ENCODE measurements around the gene WEE2. TPM values are rescaled to one million over a fixed set of nuclear protein-coding genes. Genes with fewer than 3 reads are reported as not detected.

WEE2 gene
- total and polyA plus RNA-seq, 9 of the 15 experiments (the other 6 are each of a cell fraction or from before 2014, with no cell fraction given): not detected

DNA sequence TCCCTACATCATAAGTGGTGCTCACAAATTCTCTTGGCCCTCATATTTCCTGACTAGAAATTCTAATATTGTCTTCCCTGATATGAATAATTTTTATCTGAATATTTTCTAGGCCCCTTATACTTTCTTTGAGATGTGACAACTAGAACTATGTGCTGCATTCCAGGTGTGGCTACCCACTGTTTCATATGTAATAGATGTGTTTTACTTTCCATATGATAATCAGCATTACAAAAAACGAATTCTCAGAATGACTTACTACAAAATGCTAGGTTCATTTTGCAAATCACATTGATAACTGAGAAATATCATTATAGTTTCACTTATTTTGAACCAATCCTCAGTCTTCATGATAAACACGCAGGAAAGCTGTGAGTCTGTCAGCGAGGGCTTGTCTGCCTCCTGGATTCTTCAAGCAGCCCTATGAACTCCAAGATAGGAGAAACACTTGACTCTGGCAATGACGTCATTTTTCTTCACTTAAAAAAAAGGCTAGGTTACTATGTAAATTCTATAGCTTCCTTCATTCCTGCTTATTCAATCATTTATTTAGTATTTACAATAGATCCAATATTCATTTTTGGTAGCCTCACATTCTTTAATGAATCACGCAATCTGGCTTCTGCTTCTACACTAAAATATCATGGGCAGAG, 4.6 kb downstream of the WEE2 start:
- Histone ChIP-seq H3K4me2 (ENCODE audit: insufficient read depth, low read length) (no peak overlapping the region), H3K4me3 (no peak overlapping the region), H3K9me1 (ENCODE audit: control insufficient read depth, insufficient read depth, low read length) (no peaks in the 10 kb centered on the region), H3K9ac (ENCODE audit: insufficient read depth in 1 of 2, low read depth in 2 of 2, low read length in 2 of 2) (no peak overlapping the region), H3K79me2 (ENCODE audit: control insufficient read depth, insufficient read depth, low read length) (no peaks in the 10 kb centered on the region), H3K36me3 (ENCODE audit: control insufficient read depth, insufficient read depth, low read length) (no peaks in the 10 kb centered on the region), H3K27ac (ENCODE audit: extremely low read depth, low read depth, low read length) (no peak overlapping the region), H3K27me3 (ENCODE audit: control insufficient read depth in 2 of 2, insufficient read depth in 2 of 2, low read length in 2 of 2) (peaks cover 8 to 13% of the 10 kb centered on the region in 2 experiments; a peak in 2 of 5 replicates), H2AFZ (ENCODE audit: low read depth, low read length) (no peak overlapping the region), H4K20me1 (replicated peaks; ENCODE audit: control insufficient read depth, insufficient read depth, low read length) (no peaks in the 10 kb centered on the region), H3K9me3 (replicated peaks; ENCODE audit: control insufficient read depth, insufficient read depth, low read depth, low read length) (no peaks in the 10 kb centered on the region), H3K4me1 (replicated peaks in 1 of 2; ENCODE audit: control insufficient read depth in 2 of 2, insufficient read depth in 2 of 2, low read length in 2 of 2) (no peaks in the 10 kb centered on the region)
- BruUV-seq (replicated peaks): no TSS peak
- ChIA-PET CTCF (ENCODE audit: low intra/inter-chr PET ratio) (no interaction called here), POLR2A (no interaction called here)
- in situ Hi-C loops (cut with MboI) (no loop called here), intact Hi-C loops (cut with micrococcal nuclease) (no loop called here)
- ATAC-seq (no peak), DNase-seq (ENCODE audit: extremely low read depth in 1 of 4, low spot score in 3 of 4) (no peak), FAIRE-seq (no peak)
- TF ChIP-seq JUND (IDR thresholded peaks at IDR 0.05; ENCODE audit: borderline replicate concordance, low read depth, low read length) (peak; percentile 38; the same call in 1 of the 2 replicates), JUND (tag; IDR thresholded peaks at IDR 0.05; ENCODE audit: borderline replicate concordance, low read depth, low read length) (peak; percentile 48; the same call in 1 of the 3 replicates), ATF1 (CRISPR knock-in tag; IDR thresholded peaks at IDR 0.05) (no peak), ATF1 (tag; IDR thresholded peaks at IDR 0.05) (0 out of 2 replicates have a peak, but pooled peaks have one; percentile 22), SMC3 (conservative IDR thresholded peaks at IDR 0.05; ENCODE audit: insufficient read depth, low read depth, low read length) (no peak), ATF7 (IDR thresholded peaks at IDR 0.05) (peak; percentile 92), FOXM1 (IDR thresholded peaks at IDR 0.05; ENCODE audit: low read depth) (no peak), FOXM1 (CRISPR knock-in tag; IDR thresholded peaks at IDR 0.05; ENCODE audit: low read depth) (no peak), SP1 (CRISPR knock-in tag; IDR thresholded peaks at IDR 0.05) (no peak), COPS2 (conservative IDR thresholded peaks at IDR 0.05) (no peak)
- TF ChIP-seq, protein P1, sequence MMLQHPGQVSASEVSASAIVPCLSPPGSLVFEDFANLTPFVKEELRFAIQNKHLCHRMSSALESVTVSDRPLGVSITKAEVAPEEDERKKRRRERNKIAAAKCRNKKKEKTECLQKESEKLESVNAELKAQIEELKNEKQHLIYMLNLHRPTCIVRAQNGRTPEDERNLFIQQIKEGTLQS (IDR thresholded peaks at IDR 0.05): peak; percentile 87
- TF ChIP-seq, protein P1 (CRISPR knock-in tag; conservative IDR thresholded peaks at IDR 0.05): no peak
- 1% methylated on average over 5 of the region's 5 CpGs for WGBS (ENCODE audit: insufficient coverage, low coverage, missing lambda C conversion rate)

All from K562 (cell line).